Anterior cingulate cortex (tissue), 58 donors: ENCODE measurements around the gene CDH4.

ENCODE experiments used
- DNase-seq, 58 donors: peaks; one replicate each; lab custom pipeline; 2025; lab: John Stamatoyannopoulos, UW

CDH4 gene

DNA sequence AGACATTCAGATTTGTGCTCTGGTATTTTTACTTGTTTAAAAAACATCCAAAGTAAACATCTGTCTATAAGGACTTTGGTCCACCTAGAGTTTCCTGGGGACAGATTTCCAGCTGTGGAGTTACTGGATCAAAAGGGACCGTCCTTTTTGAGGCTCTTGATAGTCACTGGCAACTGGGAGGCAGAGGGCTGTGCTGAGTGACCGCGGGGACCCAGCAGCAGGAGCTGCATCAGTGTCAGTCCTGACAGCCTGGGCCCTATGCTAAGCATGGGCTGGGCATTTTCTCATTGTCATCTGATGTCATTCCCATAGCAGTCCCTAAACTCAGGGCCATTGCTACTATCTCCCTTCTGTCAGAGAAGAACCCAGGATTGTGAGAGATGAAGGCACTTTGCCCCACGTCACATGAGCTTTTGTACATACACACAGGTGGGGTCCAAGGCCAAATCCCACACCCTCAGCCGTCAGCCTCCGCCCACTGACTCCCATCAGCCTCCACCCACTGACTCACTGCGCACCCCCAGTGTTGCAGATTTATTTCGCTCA, 519.8 kb downstream of the CDH4 start:
- no peak for DNase-seq

DNA sequence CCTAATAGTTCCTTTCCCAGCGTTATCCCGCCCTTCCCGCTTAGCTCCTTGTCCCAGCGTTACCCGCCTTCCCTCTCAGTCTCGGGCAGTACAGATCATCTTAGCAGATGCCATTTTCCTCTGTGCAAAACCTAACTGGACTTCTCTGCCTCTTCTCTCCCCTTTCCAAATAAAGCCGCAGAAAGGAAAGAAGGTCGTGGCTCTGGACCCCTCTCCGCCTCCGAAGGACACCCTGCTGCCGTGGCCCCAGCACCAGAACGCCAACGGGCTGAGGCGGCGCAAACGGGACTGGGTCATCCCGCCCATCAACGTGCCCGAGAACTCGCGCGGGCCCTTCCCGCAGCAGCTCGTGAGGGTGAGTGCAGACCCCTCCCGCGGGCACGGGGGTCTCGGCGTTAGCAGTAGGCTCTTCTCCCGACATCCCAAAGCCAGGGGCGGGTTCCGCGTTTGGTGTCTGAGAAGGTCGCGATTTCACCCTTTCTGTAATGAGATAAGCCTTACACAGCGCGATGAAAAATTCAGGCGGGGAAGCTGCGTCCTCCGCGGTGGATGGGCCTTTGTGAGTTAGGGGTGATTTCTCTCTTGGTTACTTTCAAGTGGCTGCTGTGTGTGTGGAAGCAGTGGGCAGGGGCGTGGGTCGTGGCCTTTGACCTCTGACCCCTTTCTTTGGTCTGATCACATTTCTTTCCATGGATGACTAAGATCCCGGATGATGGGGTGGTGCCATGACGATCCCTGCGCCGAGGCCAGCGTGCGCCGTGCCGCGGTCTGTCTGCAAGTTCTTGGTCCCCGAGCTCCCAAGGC, 521.0 kb downstream of the CDH4 start:
- DNase-seq, result no peak

- no peak for DNase-seq
Observed at GRCh38 chr20:61773926-61774587, 522.0 kb downstream of the CDH4 start.

DNA sequence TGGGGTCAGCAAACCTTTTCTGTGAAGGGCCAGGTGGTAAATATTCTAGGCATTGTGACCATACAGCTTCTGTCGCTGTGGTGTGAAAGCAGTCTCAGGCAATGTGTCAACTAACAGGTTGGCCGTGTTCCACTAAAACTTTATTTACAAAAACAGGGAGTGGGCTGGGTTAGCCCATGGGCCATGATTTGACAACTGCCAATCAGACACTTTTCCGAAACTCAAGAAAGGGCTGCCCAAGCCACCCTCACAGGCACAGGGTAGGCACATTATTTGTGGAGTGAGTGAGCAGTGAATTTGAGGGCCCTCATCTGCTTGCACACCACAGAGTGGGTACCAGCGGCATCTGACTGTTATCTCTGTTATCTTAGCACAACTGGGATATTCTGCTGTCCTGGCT, 523.4 kb downstream of the CDH4 start:
- DNase-seq, result no peak

DNA sequence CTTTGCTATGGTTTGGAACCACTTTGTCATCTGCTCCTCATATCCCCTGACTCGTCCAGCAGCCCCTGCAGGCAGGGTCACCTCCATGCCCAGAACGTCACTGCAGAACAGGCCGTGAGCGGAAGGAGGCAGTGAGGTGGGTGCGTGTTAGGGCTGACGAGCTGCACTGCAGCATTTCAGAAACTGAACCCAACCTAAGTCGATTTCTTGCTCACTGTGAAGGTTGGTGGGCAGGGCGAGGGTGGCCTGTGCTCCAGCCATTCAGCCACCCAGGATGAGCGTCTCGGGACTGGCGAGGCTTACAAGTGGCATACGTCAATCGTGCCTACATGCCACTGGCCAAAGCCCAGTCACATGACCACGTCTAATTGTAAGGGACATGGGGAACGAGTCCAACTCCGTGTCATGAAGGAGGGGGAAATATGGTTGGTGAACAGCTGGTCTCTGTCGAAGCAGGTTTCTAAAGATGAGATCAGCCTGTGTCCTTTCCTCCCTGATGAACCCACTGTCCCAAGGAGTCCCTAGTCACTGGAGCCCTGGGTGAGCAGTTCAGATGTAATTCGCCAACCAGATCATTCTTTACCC, 524.5 kb downstream of the CDH4 start:
- DNase-seq, result no peak

DNA sequence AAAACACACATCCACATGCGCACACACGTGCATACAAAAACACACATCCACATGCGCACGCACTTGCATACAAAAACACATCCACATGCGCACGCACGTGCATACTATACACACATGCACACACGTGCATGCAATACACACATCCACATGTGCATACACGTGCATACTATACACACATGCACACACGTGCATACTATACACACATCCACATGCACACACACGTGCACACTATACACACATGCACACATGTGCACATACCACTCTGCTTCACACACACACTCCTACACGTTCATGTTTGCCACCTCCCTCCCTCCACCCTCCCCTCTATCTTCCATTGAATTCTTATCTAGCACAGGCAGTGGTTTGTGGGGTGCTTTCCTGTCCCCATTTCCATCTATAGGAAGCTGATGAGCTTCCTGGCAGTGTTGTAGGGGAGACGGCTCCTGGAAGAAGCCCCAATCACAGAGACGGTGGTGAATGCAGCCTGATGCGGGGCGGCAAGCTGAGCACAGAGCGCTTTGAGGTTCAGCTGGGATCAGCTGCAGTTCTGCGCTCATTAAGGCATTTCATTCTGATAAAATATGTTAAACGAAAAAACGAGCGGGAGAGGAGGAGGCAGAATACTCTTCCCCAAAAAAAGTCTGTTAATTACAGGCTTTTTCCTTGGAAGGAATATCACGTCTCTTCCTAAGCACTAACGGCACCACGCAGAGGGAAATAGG, 525.9 kb downstream of the CDH4 start:
- DNase-seq, result peak in 2 of 58 donors; percentile 12 to 19

DNA sequence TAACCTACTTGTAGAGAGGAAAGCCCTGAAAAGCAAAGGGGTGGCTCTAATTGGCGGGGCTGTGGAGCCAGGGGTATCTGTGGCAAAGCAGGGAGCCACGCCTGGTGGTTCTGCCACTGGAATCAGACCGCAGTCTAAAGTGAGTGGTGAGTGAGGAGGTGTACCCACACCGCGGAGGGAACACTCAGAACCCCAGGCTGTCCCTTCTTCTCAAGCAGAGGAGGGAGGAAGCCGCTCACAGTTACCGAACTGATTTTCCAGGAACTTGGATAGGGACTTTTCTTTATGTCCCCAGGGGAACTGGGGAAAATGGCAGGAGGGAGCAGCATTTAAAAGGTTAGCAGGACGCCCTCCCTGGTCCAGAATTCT, 526.4 kb downstream of the CDH4 start:
- DNase-seq, result no peak

DNA sequence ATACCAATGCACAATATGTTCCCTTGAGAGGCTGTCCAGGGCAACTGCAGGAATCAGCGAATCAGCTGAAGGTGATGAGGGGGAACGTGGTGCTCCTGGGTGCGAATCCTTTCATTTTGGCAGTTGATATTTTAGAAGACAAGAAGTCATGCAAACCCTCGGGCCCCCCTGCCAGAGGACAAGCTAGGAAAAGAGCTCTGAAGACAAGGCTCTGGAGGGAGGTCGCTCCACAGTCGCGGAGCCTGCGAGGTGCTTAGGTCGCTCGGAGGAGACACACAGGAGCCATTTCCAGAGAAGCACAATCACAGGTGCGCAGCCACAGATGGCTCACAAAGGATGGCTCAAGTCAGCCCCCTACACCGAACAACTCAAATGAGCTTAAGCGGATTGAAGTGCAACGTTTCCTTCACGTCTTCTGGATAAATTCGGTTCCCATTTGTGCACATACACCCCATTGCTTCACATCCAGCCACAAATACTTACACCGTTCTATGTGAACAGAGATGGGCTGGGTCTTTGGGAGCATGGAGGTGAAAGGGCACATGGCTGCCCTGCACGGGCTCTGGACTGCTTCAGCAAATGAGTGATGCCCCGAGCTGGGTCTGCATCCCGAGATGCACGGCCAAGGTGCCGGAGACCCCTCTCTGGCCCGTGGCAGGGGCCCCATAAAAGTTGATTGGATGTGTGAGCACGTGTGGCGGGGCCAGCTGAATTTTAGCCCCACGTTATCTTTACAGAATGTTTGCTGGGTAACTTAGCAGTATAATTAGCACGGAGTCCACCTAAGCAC, 527.3 kb downstream of the CDH4 start:
- DNase-seq, result no peak

DNA sequence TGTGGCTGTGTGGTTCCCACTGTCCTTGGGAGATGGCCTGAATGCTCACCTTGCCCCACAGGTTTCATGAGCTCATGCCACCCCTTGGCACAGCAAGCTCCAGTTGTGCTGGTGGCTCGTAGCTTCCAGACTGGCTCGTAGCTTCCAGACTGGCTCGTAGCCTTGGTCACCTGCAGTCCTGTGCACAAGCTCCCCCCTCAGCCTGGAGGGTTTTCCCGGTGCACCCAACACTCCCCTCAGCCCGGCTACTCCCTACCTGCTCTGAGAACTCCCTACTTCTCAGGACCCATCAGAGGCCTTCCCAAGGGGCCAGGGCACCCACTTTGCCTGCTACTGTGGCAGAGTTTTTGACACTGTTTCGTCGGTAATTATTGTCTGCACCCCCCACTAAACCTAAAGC, 528.0 kb downstream of the CDH4 start:
- no peak for DNase-seq

- DNase-seq, result no peak
Observed at GRCh38 chr20:61784801-61785566, 532.9 kb downstream of the CDH4 start.

- no peak for DNase-seq
Observed at GRCh38 chr20:61785567-61785816, 533.4 kb downstream of the CDH4 start.

- DNase-seq, result peak in 18 of 58 donors; percentile 8 to 50 (median 24)
Observed at GRCh38 chr20:61786230-61786629, 534.2 kb downstream of the CDH4 start.

DNA sequence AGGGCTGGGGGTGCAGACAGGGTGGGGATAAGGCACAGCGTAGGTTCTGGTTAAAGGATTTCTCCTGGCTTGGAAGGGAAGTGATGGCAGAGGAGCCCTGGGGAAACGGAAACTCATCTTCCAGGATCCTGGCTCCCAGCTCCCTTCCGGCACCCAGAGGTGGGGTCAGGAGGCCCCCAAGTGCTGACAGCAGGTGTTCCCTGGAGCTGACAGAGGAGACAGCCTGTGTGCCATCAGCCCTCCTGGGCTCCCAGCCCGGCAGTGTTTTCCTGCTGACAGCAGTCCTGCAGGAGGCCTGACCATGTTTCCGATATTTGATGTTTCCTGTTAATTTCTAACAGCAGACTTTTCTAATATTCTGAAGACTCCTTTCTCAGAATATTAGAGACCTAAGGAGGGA, 536.3 kb downstream of the CDH4 start:
- no peak for DNase-seq

- no peak for DNase-seq
Observed at GRCh38 chr20:61789329-61789728, 537.3 kb downstream of the CDH4 start.

DNA sequence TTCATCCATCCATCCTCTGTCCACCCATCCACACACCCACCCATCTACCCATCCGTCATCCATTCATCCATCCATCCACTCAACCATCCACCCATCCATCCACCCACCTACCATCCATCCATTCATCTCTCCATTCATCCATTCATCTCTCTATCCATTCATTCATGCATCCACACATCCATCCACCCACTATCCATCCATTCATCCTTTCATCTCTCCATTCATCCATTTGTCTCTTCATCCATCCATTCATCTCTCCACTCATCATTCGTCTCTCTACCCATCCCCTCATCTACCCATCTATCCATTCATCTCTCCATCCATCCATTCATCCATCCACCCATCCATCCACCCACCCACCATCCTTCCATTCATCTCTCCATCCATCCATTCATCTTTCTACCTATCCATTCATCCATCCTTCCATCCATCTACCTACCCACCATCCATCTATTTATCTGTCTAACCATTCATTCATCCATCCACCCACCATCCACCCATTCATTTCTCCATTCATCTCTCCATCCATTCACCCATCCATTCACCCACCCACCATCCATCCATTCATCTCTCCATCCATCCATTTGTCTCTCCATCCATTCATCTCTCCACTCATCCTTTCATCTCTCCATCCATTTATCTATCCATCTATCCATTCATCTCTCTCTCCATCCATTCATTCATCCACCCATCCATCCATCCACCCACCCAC, 538.2 kb downstream of the CDH4 start:
- DNase-seq, result no peak

GRCh38 chr20:61791995-61792394, 539.9 kb downstream of the CDH4 start:
- no peak for DNase-seq

DNA sequence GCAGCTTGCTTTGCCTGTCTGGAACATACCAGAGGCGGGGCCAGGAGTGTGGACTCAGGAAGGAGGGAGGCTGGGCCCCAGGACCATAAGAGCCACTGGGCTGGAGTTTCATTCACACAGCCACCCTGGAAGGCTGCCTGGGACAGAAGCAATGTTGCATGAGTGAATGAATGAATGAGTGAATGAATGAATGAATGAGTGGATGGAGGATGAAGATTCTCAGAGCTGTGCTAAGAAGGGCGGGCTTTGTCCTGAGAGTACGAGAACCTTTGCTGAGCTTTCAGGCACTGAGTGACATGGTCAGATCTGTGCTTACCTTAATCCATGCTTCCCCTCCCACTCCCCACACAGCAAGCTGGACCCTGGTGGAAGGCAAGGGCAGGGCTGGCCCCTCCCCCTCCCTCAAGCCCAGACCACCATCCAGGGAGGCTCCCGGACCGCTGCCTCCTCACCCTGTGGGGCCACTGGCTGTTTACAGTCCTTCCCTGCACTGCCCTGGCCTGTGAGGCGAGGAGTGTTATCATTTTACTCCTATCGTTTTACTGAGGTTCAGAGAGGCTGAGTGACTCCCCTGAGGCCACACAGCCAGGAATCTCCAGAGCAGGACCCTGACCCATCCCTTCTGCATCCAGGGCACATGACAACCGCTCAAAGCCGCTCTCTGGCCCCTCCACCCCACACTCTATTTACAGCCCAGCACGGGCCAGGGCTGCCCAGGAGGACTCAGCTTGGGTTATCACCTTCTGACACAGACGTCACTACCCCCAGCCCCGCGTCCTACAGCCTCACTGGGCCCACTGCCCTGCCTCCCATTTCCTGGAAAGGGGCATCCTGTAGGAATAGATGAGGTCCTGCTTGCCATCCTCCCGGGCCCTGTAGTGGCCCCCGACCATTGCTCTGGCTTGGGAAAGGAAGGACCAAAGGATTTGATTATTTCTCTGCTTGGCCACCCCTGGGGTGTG, 543.9 kb downstream of the CDH4 start:
- no peak for DNase-seq

DNA sequence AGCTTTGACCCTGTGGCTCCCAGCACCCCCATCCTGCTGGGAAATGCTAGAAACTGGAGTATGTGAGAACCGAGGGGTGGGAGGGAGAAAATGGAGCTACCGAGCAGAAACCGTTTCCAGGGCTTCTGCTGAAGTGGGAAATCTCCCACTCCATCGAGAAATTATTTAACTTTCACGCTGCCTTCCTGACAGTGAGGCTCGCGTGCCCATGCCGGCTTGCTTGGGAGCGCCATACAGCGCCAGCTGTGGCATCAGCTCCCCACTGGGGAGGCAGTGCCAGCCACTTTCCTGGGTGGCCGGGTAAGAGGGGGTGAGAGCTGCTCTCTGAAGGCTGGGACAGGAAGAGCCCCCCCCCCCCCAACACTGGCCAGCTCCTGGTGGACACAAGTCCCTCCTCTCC, 544.7 kb downstream of the CDH4 start:
- no peak for DNase-seq
